22Rv1 (cell line): Measurements from ENCODE around the gene NUP107.
A peak's percentile ranks its signal among the peaks of the same experiment; 100 is the strongest.

Source experiments
- H3K27ac ChIP-seq: fragments of 450-650 bp; 2 replicates; pipeline ENCODE4 v1.5.1; 2017
- ZFX ChIP-seq: fragments of 450-650 bp; IDR thresholded peaks from 2 replicates; pipeline ENCODE4 v1.6.1; 2017; ENCODE audit warnings: antibody characterized with exemption, borderline replicate concordance
- TF ChIP-seq, protein P1 (sequence below): fragments of 450-650 bp; IDR thresholded peaks from 2 replicates; pipeline ENCODE4 v1.5.1; 2017; ENCODE audit warnings: mild to moderate bottlenecking

NUP107 gene

DNA sequence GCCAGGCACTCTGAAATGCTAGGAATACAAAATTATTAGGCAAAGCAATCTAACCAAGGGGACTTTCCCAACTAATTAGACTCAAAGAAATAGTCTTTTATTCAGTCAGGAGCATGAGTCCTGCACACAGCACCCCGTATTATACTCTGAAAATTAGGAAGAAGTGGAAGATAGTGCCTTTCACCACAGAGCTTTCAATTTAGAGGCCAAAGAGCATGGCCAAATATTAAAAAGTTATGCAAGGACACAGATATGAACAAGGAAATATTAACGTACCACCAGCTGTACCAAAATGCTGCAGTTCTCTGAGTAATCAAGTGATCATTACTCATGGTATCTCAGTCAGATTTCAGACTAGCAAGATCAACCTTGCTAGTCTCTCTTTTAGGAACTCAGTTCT is 98.6 kb downstream of the NUP107 start:
- H3K27ac ChIP-seq = no peak overlapping the region
- TF ChIP-seq ZFX = no peak
- TF ChIP-seq, protein P1, sequence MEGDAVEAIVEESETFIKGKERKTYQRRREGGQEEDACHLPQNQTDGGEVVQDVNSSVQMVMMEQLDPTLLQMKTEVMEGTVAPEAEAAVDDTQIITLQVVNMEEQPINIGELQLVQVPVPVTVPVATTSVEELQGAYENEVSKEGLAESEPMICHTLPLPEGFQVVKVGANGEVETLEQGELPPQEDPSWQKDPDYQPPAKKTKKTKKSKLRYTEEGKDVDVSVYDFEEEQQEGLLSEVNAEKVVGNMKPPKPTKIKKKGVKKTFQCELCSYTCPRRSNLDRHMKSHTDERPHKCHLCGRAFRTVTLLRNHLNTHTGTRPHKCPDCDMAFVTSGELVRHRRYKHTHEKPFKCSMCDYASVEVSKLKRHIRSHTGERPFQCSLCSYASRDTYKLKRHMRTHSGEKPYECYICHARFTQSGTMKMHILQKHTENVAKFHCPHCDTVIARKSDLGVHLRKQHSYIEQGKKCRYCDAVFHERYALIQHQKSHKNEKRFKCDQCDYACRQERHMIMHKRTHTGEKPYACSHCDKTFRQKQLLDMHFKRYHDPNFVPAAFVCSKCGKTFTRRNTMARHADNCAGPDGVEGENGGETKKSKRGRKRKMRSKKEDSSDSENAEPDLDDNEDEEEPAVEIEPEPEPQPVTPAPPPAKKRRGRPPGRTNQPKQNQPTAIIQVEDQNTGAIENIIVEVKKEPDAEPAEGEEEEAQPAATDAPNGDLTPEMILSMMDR = no peak

GRCh38 chr12:68785823-68786222 is 99.0 kb downstream of the NUP107 start:
- H3K27ac ChIP-seq = no peak overlapping the region
- TF ChIP-seq, protein P1 = no peak
- no peak for TF ChIP-seq ZFX

DNA sequence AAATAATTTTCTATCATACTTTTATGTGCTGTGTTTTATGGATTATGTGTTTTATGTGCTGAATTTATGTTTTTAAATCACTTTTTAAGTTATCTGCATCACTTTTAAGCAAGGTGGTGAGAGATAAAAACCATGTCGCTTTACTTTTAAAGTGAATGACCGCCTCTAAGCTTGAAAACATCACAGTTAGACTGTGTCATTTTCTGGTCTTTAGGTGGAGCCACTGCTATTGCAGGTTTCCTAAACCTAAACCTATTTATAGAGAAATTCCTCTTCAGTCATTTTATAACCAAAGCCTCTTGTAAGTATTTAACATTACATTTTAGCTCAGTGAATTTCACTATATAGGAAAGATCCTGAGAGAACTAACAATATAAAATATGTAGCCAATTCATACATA is 100.2 kb downstream of the NUP107 start:
- H3K27ac ChIP-seq = no peak overlapping the region
- TF ChIP-seq, protein P1 = 0 out of 2 replicates have a peak, but pooled peaks have one; percentile 14
- TF ChIP-seq ZFX = no peak

DNA sequence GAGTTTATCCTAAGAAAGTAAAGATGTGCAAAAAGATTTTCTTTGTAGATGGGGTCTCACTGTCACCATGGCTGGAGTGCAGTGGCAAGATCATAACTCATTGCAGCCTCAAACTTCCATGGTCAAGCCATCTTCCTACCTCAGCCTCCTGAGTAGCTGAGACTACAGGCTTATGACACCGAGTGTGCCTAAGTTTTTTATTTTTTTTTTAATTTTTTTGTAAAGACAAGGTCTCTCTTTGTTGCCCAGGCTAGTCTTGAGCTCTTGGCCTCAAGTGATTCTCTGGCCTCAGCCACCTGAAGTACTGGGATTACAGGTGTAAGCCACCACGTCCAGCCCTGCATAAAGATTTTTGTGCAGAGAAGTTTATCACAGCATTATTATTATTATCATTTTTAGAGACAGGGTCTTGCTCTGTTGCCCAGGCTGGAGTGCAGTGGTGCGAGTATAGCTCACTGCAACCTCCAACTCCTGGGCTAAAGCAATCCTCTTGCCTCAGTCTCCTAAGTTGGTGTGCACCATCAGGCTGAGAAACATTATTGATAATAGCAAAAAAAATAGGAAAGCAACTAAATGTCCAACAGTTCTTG is 101.9 kb downstream of the NUP107 start:
- TF ChIP-seq, protein P1 = no peak
- no peak for TF ChIP-seq ZFX

GRCh38 chr12:68789144-68789878 is 102.5 kb downstream of the NUP107 start:
- TF ChIP-seq, protein P1 = no peak
- TF ChIP-seq ZFX = no peak
- no peak overlapping the region for H3K27ac ChIP-seq

More for the DNA sequence above, 101.9 kb downstream of the NUP107 start:
- no peak overlapping the region for H3K27ac ChIP-seq

DNA sequence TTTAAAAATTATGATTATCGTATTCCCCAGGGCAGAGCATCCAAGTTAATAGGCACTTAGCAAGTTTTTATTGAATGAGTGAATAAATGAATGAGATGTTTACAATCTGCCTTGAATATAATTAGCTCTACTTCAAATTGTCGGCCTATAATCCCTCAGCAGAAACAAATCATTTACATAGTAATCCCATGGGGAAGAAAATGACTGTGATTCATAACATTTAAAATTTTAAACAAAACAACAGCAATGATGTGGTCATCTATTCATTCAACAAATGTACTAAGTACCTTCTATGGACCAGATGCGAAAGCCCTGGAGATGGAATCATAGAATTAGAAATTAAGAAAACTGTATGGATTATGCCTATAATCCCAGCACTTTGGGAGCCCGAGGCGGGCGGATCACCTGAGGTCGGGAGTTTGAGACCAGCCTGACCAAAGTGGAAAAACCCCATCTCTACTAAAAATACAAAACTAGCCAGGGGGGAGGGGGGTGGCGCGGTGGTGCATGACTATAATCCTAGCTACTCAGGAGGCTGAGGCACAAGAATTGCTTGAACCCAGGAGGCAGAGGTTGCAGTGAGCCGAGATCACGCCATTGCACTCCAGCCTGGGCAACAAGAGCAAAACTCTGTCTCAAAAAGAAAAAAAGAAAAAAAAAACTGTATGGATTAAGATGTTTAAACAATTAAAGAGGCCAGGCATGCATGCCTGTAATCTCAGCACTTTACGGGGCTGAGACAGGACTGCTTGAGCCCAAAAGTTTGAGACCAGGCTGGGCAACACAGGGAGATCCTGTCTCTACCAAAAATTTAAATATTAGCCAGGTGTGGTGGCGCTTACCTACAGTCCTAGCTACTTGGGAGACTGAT is 103.5 kb downstream of the NUP107 start:
- H3K27ac ChIP-seq = no peak overlapping the region
- TF ChIP-seq ZFX = no peak
- TF ChIP-seq, protein P1 = no peak
